ENCODE measurements around the gene CEP135. TPM values are rescaled to one million over a fixed set of nuclear protein-coding genes. Genes with fewer than 3 reads are reported as not detected.

CEP135 gene
- total and polyA plus RNA-seq, 2 experiments from 2014 or later = 5.7 to 6.6 TPM

GRCh38 chr4:55951191-55951922 is 2.6 kb downstream of the CEP135 start:
- Histone ChIP-seq H3K27me3 (replicated peaks; ENCODE audit: insufficient read depth) (no peaks in the 10 kb centered on the region), H3K36me3 (ENCODE audit: low read depth) (peaks cover 12% of the 10 kb centered on the region; the same call in 1 of the 2 replicates), H3K79me2 (ENCODE audit: insufficient read depth) (peaks cover 36% of the 10 kb centered on the region), H3F3A (ENCODE audit: insufficient read depth) (peaks cover 31% of the 10 kb centered on the region), H3K4me3 (no peak overlapping the region), H2AFZ (no peak overlapping the region), H3K4me2 (ENCODE audit: unreplicated experiment) (no peak overlapping the region), H3K27ac (no peak overlapping the region), H3K9ac (no peak overlapping the region), H3K9me2 (ENCODE audit: insufficient read depth) (no peaks in the 10 kb centered on the region), H4K20me1 (ENCODE audit: insufficient read depth) (no peaks in the 10 kb centered on the region), H3K9me3 (ENCODE audit: low read depth) (no peaks in the 10 kb centered on the region), H3K4me1 (ENCODE audit: insufficient read depth) (peaks cover 28% of the 10 kb centered on the region)
- 93 to 98% methylated on average over 5 of the region's 5 CpGs for WGBS, 2 experiments (ENCODE audit: low coverage in 1 of 2, low lambda C conversion rate in 2 of 2, missing lambda C conversion rate in 2 of 2)
- no peak for DNase-seq
- TF ChIP-seq EZH2phosphoT487 (IDR thresholded peaks at IDR 0.05; ENCODE audit: insufficient read depth, low read depth) (no peak), EZH2 (IDR thresholded peaks at IDR 0.05; ENCODE audit: insufficient read depth, poor library complexity, severe bottlenecking) (no peak)
- in situ Hi-C loops (cut with MboI) = no loop called here

DNA sequence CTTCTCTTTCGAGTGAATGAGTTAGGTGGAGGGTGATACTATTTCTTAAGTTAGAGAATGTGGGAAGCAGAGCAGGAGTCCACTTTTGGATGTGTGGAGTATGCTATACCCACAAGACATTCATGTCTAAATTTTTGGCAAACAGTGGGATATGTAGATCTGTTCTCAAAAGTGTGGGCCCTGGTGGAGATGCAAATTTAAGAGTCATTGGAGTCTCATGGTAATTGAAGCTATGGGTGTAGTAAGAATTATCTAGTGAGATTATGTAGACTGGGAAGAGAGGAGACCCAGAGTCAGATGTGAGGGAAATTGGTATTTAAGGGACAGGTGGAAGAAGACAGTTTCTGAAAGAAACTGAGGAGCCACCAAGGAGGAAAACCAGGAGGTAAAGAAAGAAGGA is 7.0 kb downstream of the CEP135 start:
- H3K9ac ChIP-seq = no peak overlapping the region
- H3K4me1 ChIP-seq (ENCODE audit: insufficient read depth) = peaks cover 3% of the 10 kb centered on the region
- H3K9me3 ChIP-seq (ENCODE audit: low read depth) = no peaks in the 10 kb centered on the region
- H3K4me3 ChIP-seq = no peak overlapping the region
- H3K36me3 ChIP-seq (ENCODE audit: low read depth) = peaks cover 17% of the 10 kb centered on the region; the same call in 1 of the 2 replicates
- no peak for DNase-seq
- no peak overlapping the region for H3K27ac ChIP-seq
- no peaks in the 10 kb centered on the region for H4K20me1 ChIP-seq (ENCODE audit: insufficient read depth)
- peaks cover 3% of the 10 kb centered on the region for H3F3A ChIP-seq (ENCODE audit: insufficient read depth)
- peaks cover 27% of the 10 kb centered on the region for H3K79me2 ChIP-seq (ENCODE audit: insufficient read depth)
- no peak overlapping the region for H2AFZ ChIP-seq
- no peak overlapping the region for H3K4me2 ChIP-seq (ENCODE audit: unreplicated experiment)
- in situ Hi-C loops (cut with MboI) = no loop called here
- no peaks in the 10 kb centered on the region for H3K9me2 ChIP-seq (ENCODE audit: insufficient read depth)
- no peaks in the 10 kb centered on the region for H3K27me3 ChIP-seq (replicated peaks; ENCODE audit: insufficient read depth)
- TF ChIP-seq EZH2phosphoT487 (IDR thresholded peaks at IDR 0.05; ENCODE audit: insufficient read depth, low read depth) = no peak
- no peak for TF ChIP-seq EZH2 (IDR thresholded peaks at IDR 0.05; ENCODE audit: insufficient read depth, poor library complexity, severe bottlenecking)
- WGBS, 2 experiments (ENCODE audit: low coverage in 1 of 2, low lambda C conversion rate in 2 of 2, missing lambda C conversion rate in 2 of 2) = 100% methylated on average over 1 of the region's 1 CpG

DNA sequence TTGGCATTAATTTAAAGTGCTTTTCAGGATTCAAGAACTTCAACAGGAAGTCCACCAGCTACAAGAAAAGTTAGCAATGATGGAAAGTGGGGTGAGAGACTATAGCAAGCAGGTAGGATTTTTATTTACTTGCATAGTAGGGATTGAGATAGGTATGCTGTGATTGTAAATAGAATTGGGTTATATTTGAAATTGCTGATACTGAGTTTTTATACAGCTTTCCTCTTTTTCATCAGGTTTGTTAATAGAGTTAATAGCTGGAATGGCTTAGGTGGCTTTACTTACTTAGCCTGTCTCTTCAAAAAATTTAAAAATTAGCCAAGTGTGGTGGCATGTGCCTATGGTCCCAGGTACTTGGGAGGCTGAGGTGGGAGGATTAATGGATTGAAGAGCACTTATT is 10.9 kb downstream of the CEP135 start:
- Histone ChIP-seq H3K4me2 (ENCODE audit: unreplicated experiment) (no peak overlapping the region), H3K79me2 (ENCODE audit: insufficient read depth) (no peaks in the 10 kb centered on the region), H3K9me2 (ENCODE audit: insufficient read depth) (no peaks in the 10 kb centered on the region), H3F3A (ENCODE audit: insufficient read depth) (no peaks in the 10 kb centered on the region), H4K20me1 (ENCODE audit: insufficient read depth) (no peaks in the 10 kb centered on the region), H3K9ac (no peak overlapping the region), H3K36me3 (ENCODE audit: low read depth) (0 out of 2 replicates have a peak, but pooled peaks cover 5% of the 10 kb centered on the region), H3K9me3 (ENCODE audit: low read depth) (no peaks in the 10 kb centered on the region), H3K4me3 (no peak overlapping the region), H2AFZ (no peak overlapping the region), H3K27ac (no peak overlapping the region), H3K27me3 (replicated peaks; ENCODE audit: insufficient read depth) (no peaks in the 10 kb centered on the region), H3K4me1 (ENCODE audit: insufficient read depth) (no peaks in the 10 kb centered on the region)
- TF ChIP-seq EZH2 (IDR thresholded peaks at IDR 0.05; ENCODE audit: insufficient read depth, poor library complexity, severe bottlenecking) (no peak), EZH2phosphoT487 (IDR thresholded peaks at IDR 0.05; ENCODE audit: insufficient read depth, low read depth) (no peak)
- DNase-seq = no peak
- in situ Hi-C loops (cut with MboI) = no loop called here

DNA sequence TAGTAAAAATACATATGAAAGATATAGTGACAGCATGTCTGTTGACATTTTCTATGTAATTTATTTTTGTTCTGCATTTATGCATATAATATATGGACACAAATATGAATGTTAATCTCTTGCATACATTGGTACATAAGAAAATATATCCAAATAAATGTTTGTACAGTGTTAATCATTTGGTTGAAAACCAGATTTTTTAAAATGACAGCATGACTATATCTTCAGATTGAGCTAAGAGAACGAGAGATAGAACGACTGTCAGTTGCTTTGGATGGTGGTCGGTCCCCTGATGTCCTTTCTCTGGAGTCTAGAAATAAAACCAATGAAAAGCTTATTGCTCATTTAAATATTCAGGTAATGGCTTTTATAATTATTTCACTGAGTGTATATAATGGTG is 15.3 kb downstream of the CEP135 start:
- no peak overlapping the region for H3K4me3 ChIP-seq
- H3K36me3 ChIP-seq (ENCODE audit: low read depth) = no peaks in the 10 kb centered on the region; the same call in 1 of the 2 replicates
- DNase-seq = no peak
- H3F3A ChIP-seq (ENCODE audit: insufficient read depth) = no peaks in the 10 kb centered on the region
- 90% methylated on average over 3 of the region's 3 CpGs for WGBS, 2 experiments (ENCODE audit: low coverage in 1 of 2, low lambda C conversion rate in 2 of 2, missing lambda C conversion rate in 2 of 2)
- no peaks in the 10 kb centered on the region for H3K27me3 ChIP-seq (replicated peaks; ENCODE audit: insufficient read depth)
- no peak overlapping the region for H3K9ac ChIP-seq
- no peak overlapping the region for H3K27ac ChIP-seq
- H2AFZ ChIP-seq = no peak overlapping the region
- TF ChIP-seq EZH2 (IDR thresholded peaks at IDR 0.05; ENCODE audit: insufficient read depth, poor library complexity, severe bottlenecking) = no peak
- H3K4me1 ChIP-seq (ENCODE audit: insufficient read depth) = no peaks in the 10 kb centered on the region
- no peaks in the 10 kb centered on the region for H3K79me2 ChIP-seq (ENCODE audit: insufficient read depth)
- in situ Hi-C loops (cut with MboI) = no loop called here
- H3K9me2 ChIP-seq (ENCODE audit: insufficient read depth) = no peaks in the 10 kb centered on the region
- no peaks in the 10 kb centered on the region for H3K9me3 ChIP-seq (ENCODE audit: low read depth)
- no peak overlapping the region for H3K4me2 ChIP-seq (ENCODE audit: unreplicated experiment)
- no peaks in the 10 kb centered on the region for H4K20me1 ChIP-seq (ENCODE audit: insufficient read depth)
